Brain microvascular endothelial cell (primary cell): ENCODE data around the gene TACO1.

Source experiments
- DNase-seq: peaks from one replicate; pipeline ENCODE4 v3.0.0-alpha.2; 2020
- H3K27ac ChIP-seq: fragments of 250-450 bp; sonication (Bioruptor Pico); 2 replicates; pipeline ENCODE4 v1.5.1; 2020; ENCODE audit warnings: mild to moderate bottlenecking, moderate library complexity
- H3K27me3 ChIP-seq: fragments of 250-450 bp; sonication (Bioruptor Pico); replicated peaks from 2 replicates; pipeline ENCODE4 v1.5.1; 2020; ENCODE audit warnings: mild to moderate bottlenecking
- H3K36me3 ChIP-seq: fragments of 250-450 bp; sonication (Bioruptor Pico); replicated peaks from 2 replicates; pipeline ENCODE4 v1.5.1; 2020; ENCODE audit warnings: mild to moderate bottlenecking
- H3K4me3 ChIP-seq: 2 replicates; pipeline ENCODE4 v1.5.1; 2011; ENCODE audit warnings: low read depth, mild to moderate bottlenecking, control low read depth, low read length, moderate library complexity
- in situ Hi-C: cut with HindIII; loops from 2 replicates; pipeline ENCODE4 v1.10.0; 2017; ENCODE audit warnings: low sequenced_read_pairs, low pct_ligation_motif_present
- TF ChIP-seq, protein P1 (sequence below): IDR thresholded peaks from 2 replicates; pipeline ENCODE4 v1.5.1; 2011; ENCODE audit warnings: low read depth, mild to moderate bottlenecking, moderate library complexity, low read length, control low read depth, inconsistent platforms; ENCODE audit errors: missing control alignments

Gene TACO1

GRCh38 chr17:63626551-63627180, 26.0 kb downstream of the TACO1 start:
- DNase-seq = no peak

GRCh38 chr17:63629627-63630026, 28.9 kb downstream of the TACO1 start:
- TF ChIP-seq, protein P1, sequence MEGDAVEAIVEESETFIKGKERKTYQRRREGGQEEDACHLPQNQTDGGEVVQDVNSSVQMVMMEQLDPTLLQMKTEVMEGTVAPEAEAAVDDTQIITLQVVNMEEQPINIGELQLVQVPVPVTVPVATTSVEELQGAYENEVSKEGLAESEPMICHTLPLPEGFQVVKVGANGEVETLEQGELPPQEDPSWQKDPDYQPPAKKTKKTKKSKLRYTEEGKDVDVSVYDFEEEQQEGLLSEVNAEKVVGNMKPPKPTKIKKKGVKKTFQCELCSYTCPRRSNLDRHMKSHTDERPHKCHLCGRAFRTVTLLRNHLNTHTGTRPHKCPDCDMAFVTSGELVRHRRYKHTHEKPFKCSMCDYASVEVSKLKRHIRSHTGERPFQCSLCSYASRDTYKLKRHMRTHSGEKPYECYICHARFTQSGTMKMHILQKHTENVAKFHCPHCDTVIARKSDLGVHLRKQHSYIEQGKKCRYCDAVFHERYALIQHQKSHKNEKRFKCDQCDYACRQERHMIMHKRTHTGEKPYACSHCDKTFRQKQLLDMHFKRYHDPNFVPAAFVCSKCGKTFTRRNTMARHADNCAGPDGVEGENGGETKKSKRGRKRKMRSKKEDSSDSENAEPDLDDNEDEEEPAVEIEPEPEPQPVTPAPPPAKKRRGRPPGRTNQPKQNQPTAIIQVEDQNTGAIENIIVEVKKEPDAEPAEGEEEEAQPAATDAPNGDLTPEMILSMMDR = no peak
- H3K27me3 ChIP-seq = no peaks in the 10 kb centered on the region
- in situ Hi-C loops = no loop called here
- H3K36me3 ChIP-seq = peaks cover 5% of the 10 kb centered on the region
- no peak overlapping the region for H3K4me3 ChIP-seq
- no peak for DNase-seq
- no peak overlapping the region for H3K27ac ChIP-seq

More at GRCh38 chr17:63626551-63627180, 26.0 kb downstream of the TACO1 start:
- in situ Hi-C loops = no loop called here
- no peak overlapping the region for H3K4me3 ChIP-seq
- no peaks in the 10 kb centered on the region for H3K36me3 ChIP-seq
- no peaks in the 10 kb centered on the region for H3K27me3 ChIP-seq
- TF ChIP-seq, protein P1 = no peak
- H3K27ac ChIP-seq = no peak overlapping the region

DNA sequence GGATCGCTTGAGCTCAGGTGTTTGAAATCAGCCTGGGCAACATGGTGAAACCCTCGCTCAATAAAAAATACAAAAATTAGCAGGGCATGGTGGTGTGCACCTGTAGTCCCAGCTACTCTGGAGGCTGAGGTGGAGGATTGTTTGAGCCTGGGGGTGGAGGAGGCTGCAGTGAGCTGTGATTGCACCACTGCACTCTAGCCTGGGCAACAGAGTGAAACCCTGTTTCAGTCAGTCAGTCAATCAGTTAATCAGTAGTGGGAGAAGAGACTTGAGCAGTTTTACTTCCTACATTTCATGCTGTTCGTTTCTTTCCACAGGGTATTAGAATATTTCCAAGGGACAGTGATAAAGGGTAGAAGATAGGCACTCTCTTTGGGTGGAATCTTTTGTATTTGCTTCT, 30.4 kb downstream of the TACO1 start:
- in situ Hi-C loops = no loop called here
- TF ChIP-seq, protein P1 = no peak
- Histone ChIP-seq H3K4me3 (no peak overlapping the region), H3K36me3 (peaks cover 5% of the 10 kb centered on the region), H3K27me3 (no peaks in the 10 kb centered on the region), H3K27ac (no peak overlapping the region)
- no peak for DNase-seq

DNA sequence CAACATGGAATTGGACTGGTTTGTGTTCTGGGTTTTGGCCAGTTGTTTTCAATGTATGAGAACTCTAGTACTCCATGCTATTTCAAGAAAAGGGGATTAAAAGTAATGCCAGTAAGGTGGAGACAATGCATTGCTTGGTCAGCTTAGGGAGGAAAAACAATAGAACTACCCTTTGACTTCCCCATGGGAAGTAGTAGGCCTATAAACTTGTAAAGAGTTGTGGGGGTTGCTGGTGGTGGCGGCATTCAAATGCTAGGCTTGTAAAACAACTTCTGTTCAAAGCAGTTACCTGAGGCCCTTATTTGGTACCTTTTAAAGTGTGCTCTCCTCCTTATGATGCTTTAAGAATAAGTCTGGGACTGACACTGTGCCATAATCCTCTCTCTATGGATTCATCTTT, 30.9 kb downstream of the TACO1 start:
- Histone ChIP-seq H3K4me3 (no peak overlapping the region), H3K27ac (no peak overlapping the region), H3K27me3 (no peaks in the 10 kb centered on the region), H3K36me3 (peaks cover 10% of the 10 kb centered on the region)
- DNase-seq = no peak
- TF ChIP-seq, protein P1 = no peak
- in situ Hi-C loops = no loop called here

DNA sequence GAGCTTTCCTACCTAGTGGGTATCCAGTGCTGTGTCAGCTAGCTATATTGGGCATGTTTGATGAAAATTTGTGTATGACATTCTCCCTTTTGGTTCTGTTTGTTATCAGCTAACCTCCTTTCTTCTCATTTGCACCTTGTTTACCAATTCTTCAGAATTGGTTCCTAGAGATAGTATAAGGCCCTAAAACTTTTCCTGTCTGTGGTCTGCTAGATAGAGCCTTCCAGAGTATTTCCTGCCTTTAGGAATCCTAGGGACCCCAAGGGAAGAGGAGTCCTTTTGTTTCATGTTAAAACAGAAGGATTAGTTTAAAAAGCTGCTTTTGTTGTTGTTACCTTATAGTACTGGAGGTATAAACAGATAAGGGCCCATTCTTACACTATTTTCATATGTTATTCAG, 33.0 kb downstream of the TACO1 start:
- H3K36me3 ChIP-seq = peaks cover 13% of the 10 kb centered on the region
- no peaks in the 10 kb centered on the region for H3K27me3 ChIP-seq
- no peak overlapping the region for H3K4me3 ChIP-seq
- DNase-seq = no peak
- in situ Hi-C loops = no loop called here
- TF ChIP-seq, protein P1 = no peak
- H3K27ac ChIP-seq = no peak overlapping the region

DNA sequence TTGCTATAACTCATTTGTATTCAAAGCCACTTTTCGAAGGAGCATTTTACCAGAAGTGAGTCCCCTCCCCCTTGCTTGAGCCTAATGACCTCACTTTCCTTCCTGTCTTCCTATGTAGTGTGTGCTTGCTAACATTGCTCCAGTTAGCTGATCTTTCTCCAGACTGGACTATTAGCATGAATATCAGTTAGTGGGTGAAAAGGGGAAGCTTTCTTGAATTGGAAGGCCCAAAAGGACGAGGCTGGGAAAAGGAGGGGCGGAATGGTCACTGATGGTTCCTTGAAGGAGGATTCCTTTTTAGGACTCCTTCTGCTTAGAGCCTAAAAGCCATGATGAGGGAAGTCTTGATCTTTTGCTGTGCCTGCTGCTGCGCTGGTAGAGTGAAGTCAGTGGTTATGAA, 33.5 kb downstream of the TACO1 start:
- Histone ChIP-seq H3K27me3 (no peaks in the 10 kb centered on the region), H3K36me3 (peaks cover 13% of the 10 kb centered on the region), H3K4me3 (no peak overlapping the region), H3K27ac (peak overlapping the region; percentile 3)
- peak; percentile 34 for DNase-seq
- in situ Hi-C loops = no loop called here
- TF ChIP-seq, protein P1 = no peak
